ENCODE data around the gene ME1. TPM values are rescaled to one million over a fixed set of nuclear protein-coding genes. Genes with fewer than 3 reads are reported as not detected.

ME1 gene
- 10 to 100 TPM; 13.8 to 22.9 TPM for total RNA-seq

GRCh38 chr6:83430611-83431544 lies at the start of gene ME1:
Gene ME1, minus strand, starts transcription at chr6:83431051. Its CDS starts 97 bp downstream, at chr6:83430954.
- Histone ChIP-seq H3K9me3 (no peaks in the 10 kb centered on the region), H3K4me3 (peak within 1 kb of the TSS; percentile 77)

GRCh38 chr6:83480470-83480869 lies 49.6 kb upstream of the ME1 start:
- Histone ChIP-seq H3K27me3 (replicated peaks; ENCODE audit: insufficient read depth) (no peaks in the 10 kb centered on the region), H3K27ac (no peak overlapping the region), H3K4me3 (no peak overlapping the region), H3K4me1 (ENCODE audit: control insufficient read depth in 1 of 2, low read depth in 2 of 2) (no peaks in the 10 kb centered on the region), H3K36me3 (no peaks in the 10 kb centered on the region), H3K9me3 (no peaks in the 10 kb centered on the region)
- DNase-seq (ENCODE audit: low spot score) (no peak), ATAC-seq (ENCODE audit: insufficient number of reproducible peaks, low FRiP score, low read depth) (no peak)
- TF ChIP-seq CTCF (IDR thresholded peaks at IDR 0.05) = no peak

More at GRCh38 chr6:83430611-83431544, at the start of gene ME1:
- no peaks in the 10 kb centered on the region for H3K27me3 ChIP-seq (replicated peaks; ENCODE audit: insufficient read depth)
- no peaks in the 10 kb centered on the region for H3K36me3 ChIP-seq
- no peak for TF ChIP-seq CTCF (IDR thresholded peaks at IDR 0.05)
- peaks cover 11 to 26% of the 10 kb centered on the region in 2 donors for H3K4me1 ChIP-seq (ENCODE audit: control insufficient read depth in 1 of 2, low read depth in 2 of 2)
- H3K27ac ChIP-seq = peak within 1 kb of the TSS; percentile 64 to 79
- ATAC-seq (ENCODE audit: insufficient number of reproducible peaks, low FRiP score, low read depth) = no peak
- peak; percentile 47 for DNase-seq (ENCODE audit: low spot score)

GRCh38 chr6:83479389-83479788 lies 48.5 kb upstream of the ME1 start:
- no peak overlapping the region for H3K27ac ChIP-seq

GRCh38 chr6:83476971-83477370 lies 46.1 kb upstream of the ME1 start:
- Histone ChIP-seq H3K27me3 (replicated peaks; ENCODE audit: insufficient read depth) (no peaks in the 10 kb centered on the region), H3K36me3 (no peaks in the 10 kb centered on the region), H3K4me1 (ENCODE audit: control insufficient read depth in 1 of 2, low read depth in 2 of 2) (no peaks in the 10 kb centered on the region), H3K27ac (no peak overlapping the region), H3K9me3 (no peaks in the 10 kb centered on the region), H3K4me3 (no peak overlapping the region)
- ATAC-seq (ENCODE audit: insufficient number of reproducible peaks, low FRiP score, low read depth) (no peak), DNase-seq (ENCODE audit: low spot score) (no peak)
- no peak for TF ChIP-seq CTCF (IDR thresholded peaks at IDR 0.05)

More at GRCh38 chr6:83479389-83479788, 48.5 kb upstream of the ME1 start:
- H3K9me3 ChIP-seq = no peaks in the 10 kb centered on the region
- no peaks in the 10 kb centered on the region for H3K36me3 ChIP-seq
- no peak for ATAC-seq (ENCODE audit: insufficient number of reproducible peaks, low FRiP score, low read depth)
- DNase-seq (ENCODE audit: low spot score) = no peak
- no peaks in the 10 kb centered on the region for H3K27me3 ChIP-seq (replicated peaks; ENCODE audit: insufficient read depth)
- H3K4me3 ChIP-seq = no peak overlapping the region
- TF ChIP-seq CTCF (IDR thresholded peaks at IDR 0.05) = no peak
- no peaks in the 10 kb centered on the region for H3K4me1 ChIP-seq (ENCODE audit: control insufficient read depth in 1 of 2, low read depth in 2 of 2)

- H3K36me3 ChIP-seq = no peaks in the 10 kb centered on the region
Observed at GRCh38 chr6:83474309-83474708, 43.5 kb upstream of the ME1 start.

More at GRCh38 chr6:83474309-83474708, 43.5 kb upstream of the ME1 start:
- DNase-seq (ENCODE audit: low spot score) (no peak), ATAC-seq (ENCODE audit: insufficient number of reproducible peaks, low FRiP score, low read depth) (no peak)
- no peak for TF ChIP-seq CTCF (IDR thresholded peaks at IDR 0.05)
- H3K9me3 ChIP-seq = no peaks in the 10 kb centered on the region
- H3K27me3 ChIP-seq (replicated peaks; ENCODE audit: insufficient read depth) = no peaks in the 10 kb centered on the region
- no peak overlapping the region for H3K27ac ChIP-seq
- no peak overlapping the region for H3K4me3 ChIP-seq
- no peaks in the 10 kb centered on the region for H3K4me1 ChIP-seq (ENCODE audit: control insufficient read depth in 1 of 2, low read depth in 2 of 2)
